Activated CD4-positive, alpha-beta T cell treated with anti-CD3 and anti-CD28 coated beads for 24 hours (primary cell): ENCODE data around the gene FAM83D.

ENCODE experiments used
- DNase-seq, 2 donors: peaks; one replicate each; pipeline ENCODE4 v3.0.0-alpha.2; 2020; ENCODE audit warnings: low read depth in 2 of 2

The FAM83D gene

GRCh38 chr20:38999965-39000910 lies 74.0 kb downstream of the FAM83D start:
- no peak for DNase-seq
